T follicular helper cell (primary cell): Measurements from ENCODE around the gene TUBB.
A peak's percentile ranks its signal among the peaks of the same experiment; 100 is the strongest.

Experiments
- DNase-seq: peaks from one replicate; pipeline ENCODE4 v3.0.0-alpha.2; 2020; ENCODE audit warnings: low read depth

The TUBB gene

GRCh38 chr6:30687659-30688431, 32.3 kb upstream of the TUBB start:
- DNase-seq, result no peak

GRCh38 chr6:30688569-30688968, 31.6 kb upstream of the TUBB start:
- DNase-seq, result no peak

- no peak for DNase-seq
These were observed 30.9 kb upstream of the TUBB start for GRCh38 chr6:30689022-30689865.

GRCh38 chr6:30689985-30690384, 30.2 kb upstream of the TUBB start:
- DNase-seq, result no peak

GRCh38 chr6:30690403-30691207, 29.5 kb upstream of the TUBB start, which contains the start of gene NRM:
TSS of gene NRM (minus strand) at chr6:30690984. CDS start at chr6:30690974, 10 bp downstream.
- peak; percentile 63 for DNase-seq

- DNase-seq, result no peak
These were observed 28.8 kb upstream of the TUBB start for GRCh38 chr6:30691208-30691847.

- DNase-seq, result no peak
These were observed 23.7 kb upstream of the TUBB start for GRCh38 chr6:30696432-30696831.

GRCh38 chr6:30700340-30700739, 19.8 kb upstream of the TUBB start:
- DNase-seq, result no peak

GRCh38 chr6:30703011-30703410, 17.1 kb upstream of the TUBB start:
- DNase-seq, result no peak

- no peak for DNase-seq
These were observed 16.3 kb upstream of the TUBB start for GRCh38 chr6:30703821-30704220.

GRCh38 chr6:30705620-30706019, 14.5 kb upstream of the TUBB start:
- DNase-seq, result no peak

- no peak for DNase-seq
These were observed 12.8 kb upstream of the TUBB start for GRCh38 chr6:30707281-30707850.

GRCh38 chr6:30709101-30709868, 10.9 kb upstream of the TUBB start:
- no peak for DNase-seq

- no peak for DNase-seq
These were observed 8.3 kb upstream of the TUBB start for GRCh38 chr6:30711758-30712380.

GRCh38 chr6:30712441-30712945, 7.7 kb upstream of the TUBB start:
- DNase-seq, result no peak

GRCh38 chr6:30714263-30714662, 5.9 kb upstream of the TUBB start:
- no peak for DNase-seq

- no peak for DNase-seq
These were observed 3.3 kb upstream of the TUBB start for GRCh38 chr6:30716879-30717128.

GRCh38 chr6:30717129-30717844, 2.9 kb upstream of the TUBB start, which contains the start of gene MDC1:
TSS of gene MDC1 (minus strand) at chr6:30717281. CDS start at chr6:30715175, 2,106 bp downstream.
- peak; percentile 98 for DNase-seq
